HG02610 (cell line): ENCODE measurements around the gene INCA1.
"Not testable (repeated sequence)": the region's sequence is repeated elsewhere in the genome, so short reads cannot be mapped to it uniquely, and the experiment has no call there.

Experiments
- ATAC-seq: cut with Tn5 transposase; IDR thresholded peaks from one replicate; pipeline ENCODE4 v1.9.1; 2021; ENCODE audit warnings: mild to moderate bottlenecking, moderate library complexity; ENCODE audit not compliant: unreplicated experiment

Gene INCA1

DNA sequence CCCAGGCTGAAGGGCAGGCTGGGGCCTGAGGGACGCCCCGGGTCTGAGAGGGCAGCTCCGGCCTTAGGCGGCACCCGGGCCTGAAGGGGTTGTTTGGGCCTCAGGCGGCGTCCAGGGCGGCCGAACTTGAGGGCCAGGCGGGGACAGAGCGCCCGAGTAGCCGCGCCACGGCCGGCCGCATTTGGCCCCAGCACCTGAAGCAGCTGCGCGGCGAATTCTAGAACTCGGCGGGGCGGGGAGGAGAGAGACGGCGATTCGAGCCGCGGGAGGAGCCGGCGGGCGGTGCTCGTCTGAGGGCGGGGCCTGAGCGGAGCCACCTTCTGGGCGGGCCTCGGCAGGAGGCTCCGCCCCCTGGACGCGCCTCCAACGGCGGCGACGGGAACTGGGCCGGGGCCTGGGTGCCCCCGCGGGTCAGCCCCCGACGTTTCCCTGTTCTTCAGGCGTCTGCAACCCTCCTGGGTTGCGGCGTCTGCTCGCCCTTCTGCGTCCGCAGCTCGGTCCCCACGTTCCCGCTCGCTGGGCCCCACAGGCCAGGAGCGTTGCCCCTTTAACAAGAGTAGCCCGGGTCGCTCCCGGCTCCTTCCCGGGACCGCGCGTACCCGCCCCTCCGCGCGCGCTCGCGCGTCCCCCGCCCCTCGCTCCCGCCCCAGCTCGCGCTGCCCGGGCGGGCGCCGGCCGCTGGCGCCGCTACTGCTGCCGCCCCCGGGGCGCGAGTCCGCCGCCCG is at the start of gene INCA1, which contains the start of gene KIF1C:
TSS of gene INCA1 (minus strand) at position 221 of the 725 bp plus-strand sequence. CDS start 3,085 bp downstream, outside the sequence.
TSS of gene KIF1C (plus strand) at position 649 of the 725 bp plus-strand sequence. CDS start 2,297 bp downstream, outside the sequence.
- peak; percentile 88 for ATAC-seq

GRCh38 chr17:5045496-5045895 is 48.2 kb upstream of the INCA1 start:
- no peak for ATAC-seq

- no peak for ATAC-seq
Observed at GRCh38 chr17:5044630-5045029, 47.3 kb upstream of the INCA1 start.

DNA sequence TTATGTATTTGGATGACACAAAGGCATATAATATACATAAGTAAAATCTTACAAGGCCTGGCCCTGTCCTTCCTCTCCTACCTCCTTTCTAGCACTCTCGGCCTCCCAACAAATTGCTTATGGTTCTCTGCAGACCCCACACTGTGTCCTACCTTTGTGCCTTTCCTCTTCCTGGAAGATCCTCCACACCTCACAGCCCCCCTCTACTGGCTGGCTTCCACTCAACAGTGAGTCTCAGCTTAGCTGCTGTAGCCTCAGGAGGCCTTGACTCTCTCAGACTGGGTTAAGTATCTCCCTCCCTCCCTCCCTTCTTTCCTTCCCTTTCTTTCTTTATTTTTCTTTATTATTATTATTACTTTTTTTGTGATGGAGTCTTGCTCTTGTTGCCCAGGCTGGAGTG is 46.2 kb upstream of the INCA1 start:
- ATAC-seq, result no peak

GRCh38 chr17:5042157-5043022 is 45.1 kb upstream of the INCA1 start:
- ATAC-seq, result no peak

GRCh38 chr17:5035315-5035714 is 38.0 kb upstream of the INCA1 start, which contains the start of gene SLC52A1:
Gene SLC52A1, minus strand, starts transcription at chr17:5035426. Its CDS starts 820 bp downstream, at chr17:5034606.
- no peak for ATAC-seq

GRCh38 chr17:5034651-5035050 is 37.3 kb upstream of the INCA1 start:
- no peak for ATAC-seq

DNA sequence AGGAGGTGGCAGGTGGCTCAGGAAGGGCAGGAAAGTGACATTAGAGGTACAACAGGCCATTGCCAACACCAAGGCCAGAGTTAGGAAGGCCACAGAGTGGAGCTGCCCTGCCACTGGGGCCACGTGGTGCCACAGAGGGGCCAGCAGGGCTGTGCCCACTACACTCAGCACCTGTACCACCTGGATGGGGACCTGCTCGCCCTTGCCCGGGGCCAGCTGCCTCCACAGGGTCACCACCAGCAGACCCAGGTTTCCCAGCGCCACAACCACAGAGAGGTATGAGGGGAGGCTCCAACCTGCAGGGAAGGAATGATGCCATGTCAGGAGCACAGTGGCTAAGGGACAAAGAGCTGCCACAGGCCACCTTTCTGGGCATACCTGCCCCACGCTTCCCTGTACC is 36.7 kb upstream of the INCA1 start:
- ATAC-seq, result no peak

DNA sequence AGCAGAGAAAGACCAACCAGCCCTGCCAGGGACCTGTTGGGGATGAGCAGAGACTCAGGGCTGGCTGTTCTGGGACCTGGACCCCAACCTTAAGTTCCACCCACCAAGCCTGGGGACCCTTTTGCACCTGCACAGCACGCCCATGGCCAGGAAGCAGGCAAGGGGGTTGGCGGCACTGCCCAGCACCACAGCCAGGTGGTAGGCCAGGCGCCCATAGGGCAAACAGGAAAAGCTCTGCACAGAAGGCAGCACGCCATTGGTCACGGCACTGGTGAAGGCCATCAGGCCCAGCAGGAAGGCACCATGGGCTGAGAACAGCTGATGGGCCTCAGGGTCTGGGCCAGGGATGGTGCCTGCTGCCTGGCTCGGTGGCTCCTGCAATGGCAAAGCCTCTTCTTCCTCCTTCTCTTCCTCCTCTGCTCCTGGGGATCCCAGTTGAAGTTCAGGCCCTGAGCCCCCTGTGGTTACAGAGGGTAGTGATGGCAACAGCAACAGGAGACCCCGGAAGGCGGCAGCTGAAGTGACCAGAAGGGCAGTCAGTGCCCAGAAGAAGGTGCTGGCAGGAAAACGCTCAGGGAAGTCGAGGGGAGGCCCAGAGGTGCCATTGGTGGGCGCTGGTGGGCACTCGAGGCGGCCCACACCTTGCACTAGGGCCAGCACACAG is 36.2 kb upstream of the INCA1 start:
- no peak for ATAC-seq

DNA sequence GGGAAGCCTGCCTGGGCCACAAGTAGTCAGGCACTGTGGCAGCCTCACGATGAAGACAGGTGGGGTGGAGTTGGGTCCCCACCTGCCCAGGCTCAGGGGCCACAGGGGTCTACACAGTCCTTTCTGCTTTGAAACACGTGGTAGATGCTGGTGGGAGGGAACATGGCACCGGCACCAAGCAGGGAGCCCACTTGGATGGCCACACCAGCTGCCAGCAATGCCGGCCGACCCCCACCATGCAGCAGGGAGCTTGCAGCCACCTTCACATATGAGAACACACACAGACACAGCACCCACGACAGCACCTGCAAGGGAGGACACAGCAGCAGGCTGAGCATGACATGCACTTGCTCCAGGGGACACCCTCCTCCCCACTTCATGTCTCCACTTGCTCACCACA is 35.5 kb upstream of the INCA1 start:
- ATAC-seq, result no peak

DNA sequence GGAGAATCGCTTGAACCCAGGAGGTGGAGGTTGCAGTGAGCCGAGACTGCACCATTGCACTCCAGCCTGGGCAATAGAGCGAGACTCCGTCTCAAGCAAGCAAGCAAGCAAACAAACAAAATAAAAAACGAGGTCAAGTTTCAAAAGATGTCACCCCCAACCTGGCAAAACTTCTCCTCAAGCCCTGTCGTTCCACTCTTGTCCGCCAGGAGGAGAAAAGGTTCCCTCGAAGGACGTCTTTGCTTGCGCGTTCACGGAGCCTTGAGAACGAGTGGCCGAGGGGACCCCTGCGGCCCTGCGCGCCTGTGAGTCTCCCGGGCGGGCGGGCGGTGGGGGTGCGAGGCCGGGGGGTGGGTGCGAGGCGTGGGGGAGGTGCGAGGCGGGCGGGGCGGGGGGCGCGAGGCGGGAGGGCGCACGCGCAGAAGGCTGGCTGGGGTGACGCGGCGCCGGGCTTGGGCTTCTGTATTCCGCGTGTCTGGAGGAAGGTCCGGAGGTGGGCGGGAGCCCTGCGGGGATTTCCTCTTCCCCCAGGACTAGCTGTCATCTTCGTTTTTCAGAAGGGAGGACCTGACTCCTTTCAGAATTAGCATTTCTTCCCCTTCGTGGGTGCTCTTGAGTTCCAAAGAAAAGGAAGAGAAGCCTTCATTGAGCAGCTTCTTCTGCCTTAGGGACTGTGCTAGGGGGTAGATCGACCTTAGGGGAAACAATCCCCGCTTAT is 34.2 kb upstream of the INCA1 start:
- ATAC-seq, result peak; percentile 61

DNA sequence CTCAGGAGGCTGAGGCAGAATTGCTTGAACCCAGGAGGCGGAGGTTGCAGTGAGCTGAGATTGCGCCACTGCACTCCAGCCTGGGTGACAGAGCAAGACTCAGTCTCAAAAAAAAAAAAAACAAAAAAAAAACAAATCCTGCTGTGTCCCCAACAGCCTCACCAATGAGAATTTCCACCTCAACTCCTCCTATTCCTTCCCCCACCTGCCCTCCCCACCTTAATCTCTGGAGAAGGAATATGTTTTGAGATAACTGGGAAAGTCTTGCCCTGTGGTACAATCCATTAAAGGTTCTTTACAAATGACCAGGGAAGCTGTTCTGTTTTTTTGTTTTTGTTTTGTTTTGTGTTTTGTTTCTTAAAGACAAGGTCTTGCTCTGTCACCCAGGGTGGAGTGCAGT is 32.8 kb upstream of the INCA1 start:
- not testable (repeated sequence) for ATAC-seq

DNA sequence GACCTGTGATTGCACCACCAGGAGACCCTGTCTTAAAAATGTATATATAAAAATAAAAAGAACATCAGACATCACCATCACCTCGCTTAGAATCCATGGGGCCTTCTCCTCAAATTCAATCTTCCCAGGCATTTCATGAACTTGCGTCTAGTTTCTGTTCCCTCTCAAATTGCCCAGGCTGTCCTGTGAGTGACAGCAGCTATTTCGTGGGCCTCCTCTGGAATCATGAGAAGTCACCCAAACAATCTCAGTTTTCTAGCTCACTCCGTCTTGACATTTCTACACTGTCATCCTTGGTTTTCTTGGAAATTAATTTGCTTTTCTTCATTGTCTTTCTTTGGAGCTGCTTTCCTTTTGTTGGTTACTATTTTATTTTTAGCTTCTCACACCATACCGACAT is 30.6 kb upstream of the INCA1 start:
- no peak for ATAC-seq

DNA sequence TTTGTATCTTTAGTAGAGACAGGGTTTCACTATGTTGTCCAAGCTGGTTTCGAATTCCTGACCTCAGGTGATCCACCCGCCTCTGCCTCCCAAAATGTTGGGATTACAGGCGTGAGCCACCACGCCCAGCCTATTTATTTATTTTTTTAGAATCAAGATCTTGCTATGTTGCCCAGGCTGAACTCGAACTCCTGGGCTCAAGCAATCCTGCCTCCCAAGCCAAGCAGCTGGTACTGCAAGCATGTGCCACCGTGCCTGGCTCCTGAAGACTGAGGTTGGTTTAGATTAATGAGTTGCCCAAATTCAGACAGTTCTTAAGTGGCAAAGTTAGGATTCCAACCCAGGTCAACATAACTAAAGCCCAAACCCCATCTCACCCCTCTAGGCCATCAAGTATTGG is 30.0 kb upstream of the INCA1 start:
- no peak for ATAC-seq

- no peak for ATAC-seq
Observed at GRCh38 chr17:5024604-5025003, 27.3 kb upstream of the INCA1 start.

DNA sequence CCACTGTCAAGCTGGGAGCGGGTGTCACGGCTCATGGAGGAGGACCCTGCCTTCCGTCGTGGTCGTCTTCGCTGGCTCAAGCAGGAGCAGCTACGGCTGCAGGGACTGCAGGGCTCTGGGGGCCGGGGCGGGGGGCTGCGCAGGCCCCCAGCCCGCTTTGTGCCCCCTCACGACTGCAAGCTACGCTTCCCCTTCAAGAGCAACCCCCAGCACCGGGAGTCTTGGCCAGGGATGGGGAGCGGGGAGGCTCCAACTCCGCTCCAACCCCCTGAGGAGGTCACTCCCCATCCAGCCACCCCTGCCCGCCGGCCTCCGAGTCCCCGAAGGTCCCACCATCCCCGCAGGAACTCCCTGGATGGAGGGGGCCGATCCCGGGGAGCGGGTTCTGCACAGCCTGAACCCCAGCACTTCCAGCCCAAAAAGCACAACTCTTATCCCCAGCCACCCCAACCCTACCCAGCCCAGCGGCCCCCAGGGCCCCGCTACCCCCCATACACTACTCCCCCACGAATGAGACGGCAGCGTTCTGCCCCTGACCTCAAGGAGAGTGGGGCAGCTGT is 26.3 kb upstream of the INCA1 start:
- no peak for ATAC-seq

GRCh38 chr17:5022171-5022711 is 24.9 kb upstream of the INCA1 start:
- no peak for ATAC-seq

GRCh38 chr17:5020502-5021023 is 23.2 kb upstream of the INCA1 start:
- ATAC-seq, result no peak

DNA sequence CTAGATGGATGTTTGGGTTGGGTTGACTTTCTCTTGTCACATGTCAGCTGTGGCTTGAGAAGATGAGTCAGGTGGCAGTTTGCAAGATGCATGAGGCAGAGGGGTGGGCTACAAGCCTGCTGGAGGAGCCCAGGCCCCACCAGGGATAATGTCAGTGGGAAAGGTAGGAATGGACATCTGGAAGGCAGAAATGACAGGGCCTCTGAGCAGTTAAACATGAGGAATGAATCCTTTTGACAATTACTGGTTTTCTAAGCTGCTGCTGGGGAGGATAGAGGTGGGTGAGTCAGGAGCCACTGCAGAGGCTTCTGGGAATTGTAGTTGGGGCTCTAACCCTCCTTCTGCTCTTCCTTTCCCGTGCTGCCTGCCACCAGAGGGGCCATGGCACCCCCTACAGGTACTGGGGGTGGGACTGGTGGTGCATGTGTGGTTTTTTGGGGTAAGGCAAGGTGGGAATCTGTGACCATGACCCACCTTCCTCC is 22.2 kb upstream of the INCA1 start:
- ATAC-seq, result no peak

- ATAC-seq, result no peak
Observed at GRCh38 chr17:5014357-5014756, 17.0 kb upstream of the INCA1 start.
